Stimulated activated CD8-positive, alpha-beta memory T cell treated with anti-CD3 and anti-CD28 coated beads, Interleukin-7, amount 100 ng/mL, for 24 hours (primary cell): ENCODE data around the gene ZNF282.

ENCODE experiments used
- DNase-seq: peaks from one replicate; pipeline ENCODE4 v3.0.0-alpha.2; 2020; ENCODE audit warnings: low read depth

ZNF282 gene

DNA sequence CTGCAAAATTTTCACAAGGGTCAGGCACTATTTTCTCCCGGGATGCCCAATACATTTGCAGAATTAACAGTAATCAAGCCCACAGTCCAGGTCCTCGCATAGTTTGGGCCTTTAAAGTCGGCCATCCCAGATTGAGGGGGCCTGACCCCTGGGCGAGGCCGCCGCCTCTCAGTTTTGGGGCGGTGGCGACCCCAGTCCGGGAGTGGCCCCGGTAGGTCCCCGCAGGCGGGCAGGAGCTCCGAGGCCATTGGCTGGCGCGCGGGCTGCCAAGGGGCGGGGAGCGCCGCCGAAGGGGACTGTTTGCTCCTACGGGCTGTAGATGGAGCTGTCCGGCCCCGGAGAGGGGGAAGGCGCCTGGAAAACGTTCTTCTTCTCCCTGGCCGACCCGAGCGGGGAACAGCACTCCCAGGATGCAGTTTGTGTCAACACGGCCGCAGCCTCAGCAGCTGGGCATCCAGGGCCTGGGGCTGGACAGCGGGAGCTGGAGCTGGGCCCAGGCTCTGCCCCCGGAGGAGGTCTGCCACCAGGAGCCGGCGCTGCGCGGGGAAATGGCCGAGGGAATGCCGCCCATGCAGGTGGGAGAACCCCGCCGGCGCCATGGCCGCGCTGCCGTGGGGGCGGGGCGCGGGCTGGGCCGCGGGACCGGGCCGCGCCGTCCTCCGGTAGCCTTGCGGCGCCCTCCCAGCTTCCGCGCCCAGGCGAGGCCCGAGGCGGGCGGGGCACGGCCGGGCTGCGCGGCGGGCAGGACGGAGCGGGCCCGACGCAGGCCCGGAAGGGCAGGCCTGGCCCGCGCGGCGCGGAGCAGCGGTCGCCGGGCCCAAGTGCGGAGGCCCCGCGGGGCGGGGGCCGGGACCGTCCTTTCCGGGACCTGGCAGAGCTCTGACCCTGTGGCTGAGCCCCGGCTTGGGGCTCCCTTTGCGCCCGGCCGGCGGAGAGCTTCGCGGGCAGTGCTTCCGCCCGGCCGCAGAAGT is at the start of gene ZNF282:
Gene ZNF282, plus strand, starts transcription at position 367 of the 971 bp plus-strand sequence. Its CDS starts 44 bp downstream, at position 411.
- peak; percentile 59 for DNase-seq

DNA sequence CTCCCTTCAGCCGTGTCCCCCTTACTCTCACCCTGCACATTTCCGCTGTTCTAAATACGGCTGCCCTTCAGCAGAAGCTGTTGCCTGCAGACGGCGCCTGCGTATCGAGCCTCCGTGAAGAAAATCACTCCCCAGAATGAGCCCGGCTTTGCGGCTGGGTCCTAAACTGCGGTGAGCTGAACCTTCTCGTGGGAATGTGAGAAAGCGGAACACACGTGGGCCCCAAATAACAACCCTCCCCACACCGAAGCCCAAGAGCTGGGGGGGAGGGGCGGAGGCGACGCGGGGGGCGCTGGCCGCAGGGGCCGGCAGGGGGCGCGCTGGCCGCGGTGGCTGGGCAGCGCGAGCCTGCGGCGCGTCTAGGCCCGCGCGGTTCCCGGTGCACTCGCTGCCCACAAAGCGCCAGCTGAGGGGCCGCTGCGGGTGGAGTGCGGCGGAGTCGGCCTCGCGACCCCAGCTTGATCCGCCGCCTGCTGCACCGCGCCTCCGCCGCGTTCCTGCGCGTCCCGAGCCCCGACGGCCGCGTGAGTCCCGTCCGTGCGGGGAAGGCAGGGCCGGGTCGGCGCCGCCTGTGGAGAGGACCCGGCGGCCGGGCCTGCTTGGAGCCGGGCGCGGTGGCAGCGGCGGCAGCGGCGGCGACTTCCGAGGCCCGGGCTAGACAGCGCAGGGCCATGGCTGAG is 48.1 kb upstream of the ZNF282 start, which contains the start of gene ZNF398:
Gene ZNF398, plus strand, starts transcription at position 382 of the 680 bp plus-strand sequence. Its CDS starts 290 bp downstream, at position 672.
- no peak for DNase-seq

DNA sequence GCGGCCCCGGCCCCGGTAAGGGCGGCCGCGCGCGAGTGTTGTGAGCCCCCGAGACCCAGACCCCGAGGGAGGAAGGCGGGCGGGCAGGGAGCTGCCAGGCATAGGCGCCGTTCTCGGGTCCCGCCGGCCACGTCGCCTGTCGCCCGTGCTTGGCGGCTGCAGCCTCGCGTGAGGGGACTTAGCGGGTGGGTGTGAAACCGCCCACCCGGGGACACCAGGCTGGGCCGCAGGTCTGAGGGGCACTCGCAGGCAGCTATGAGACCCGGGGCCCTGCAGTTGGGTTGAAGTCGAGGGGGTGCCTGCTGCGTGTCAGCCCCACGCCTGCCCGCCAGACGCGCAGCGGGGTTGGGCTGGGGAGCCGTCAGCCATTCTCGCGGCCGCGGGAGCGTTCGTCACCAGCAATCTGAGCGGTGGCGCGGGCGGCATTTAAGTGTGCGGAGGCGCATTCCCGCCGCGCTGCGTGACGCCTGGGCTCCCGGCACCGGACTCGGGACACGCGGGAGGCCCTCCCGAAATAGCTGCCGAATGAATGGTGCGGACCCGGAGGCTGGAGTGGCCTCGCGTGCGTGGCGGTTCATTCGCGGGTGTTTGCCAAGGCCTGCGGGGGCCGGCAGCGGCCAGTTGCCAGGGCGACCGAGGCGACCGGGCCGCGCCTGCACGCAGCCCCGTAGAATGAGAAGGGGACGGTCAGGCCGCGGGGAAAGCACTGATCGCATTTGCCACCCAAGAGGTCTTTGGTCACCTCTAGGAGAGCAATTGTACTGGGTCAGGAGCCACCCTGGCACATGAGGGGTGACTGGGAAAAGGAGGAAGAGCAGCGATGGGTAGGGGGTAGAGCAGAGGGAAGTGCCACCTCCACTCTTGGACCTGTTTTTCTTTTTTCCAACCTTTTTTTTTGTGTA is 47.3 kb upstream of the ZNF282 start:
- DNase-seq = no peak

DNA sequence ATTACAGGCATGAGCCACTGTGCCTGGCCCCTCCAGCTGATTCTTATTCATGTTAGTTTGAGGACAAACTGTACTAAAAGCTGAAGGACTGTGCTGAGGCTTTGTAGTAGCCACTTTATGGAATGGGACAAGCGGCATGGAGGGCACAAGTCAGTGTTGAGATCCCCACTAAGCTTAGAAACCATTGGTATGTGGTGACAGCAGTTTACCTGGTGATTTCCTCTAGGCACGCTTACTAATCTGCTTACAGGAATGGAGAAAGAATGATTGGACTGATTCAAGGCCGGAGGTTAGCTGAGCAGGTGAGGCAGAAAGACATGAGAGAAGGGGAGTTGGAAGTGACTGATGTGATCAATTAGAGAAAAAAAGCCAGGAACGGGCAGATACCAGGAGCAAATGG is 44.4 kb upstream of the ZNF282 start:
- no peak for DNase-seq

DNA sequence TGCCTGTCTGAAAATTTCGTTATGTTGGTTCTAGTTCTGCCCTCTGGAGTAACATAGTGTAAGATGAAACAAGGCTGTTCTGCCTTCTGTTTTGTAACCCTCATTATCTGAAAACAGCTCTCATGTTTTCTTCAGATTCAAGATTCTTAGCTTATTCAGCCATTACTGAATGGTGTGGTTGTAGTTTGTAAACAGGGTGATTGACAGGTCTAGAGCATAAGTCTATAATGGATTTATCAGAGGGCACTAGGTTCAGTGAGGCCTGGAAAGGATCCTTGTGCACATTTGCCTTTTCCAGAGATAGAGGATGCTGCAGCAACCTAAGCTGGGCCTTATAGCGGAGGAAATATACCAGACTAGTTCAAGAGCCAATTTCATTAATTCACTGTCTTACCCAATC is 42.0 kb upstream of the ZNF282 start:
- DNase-seq = no peak

DNA sequence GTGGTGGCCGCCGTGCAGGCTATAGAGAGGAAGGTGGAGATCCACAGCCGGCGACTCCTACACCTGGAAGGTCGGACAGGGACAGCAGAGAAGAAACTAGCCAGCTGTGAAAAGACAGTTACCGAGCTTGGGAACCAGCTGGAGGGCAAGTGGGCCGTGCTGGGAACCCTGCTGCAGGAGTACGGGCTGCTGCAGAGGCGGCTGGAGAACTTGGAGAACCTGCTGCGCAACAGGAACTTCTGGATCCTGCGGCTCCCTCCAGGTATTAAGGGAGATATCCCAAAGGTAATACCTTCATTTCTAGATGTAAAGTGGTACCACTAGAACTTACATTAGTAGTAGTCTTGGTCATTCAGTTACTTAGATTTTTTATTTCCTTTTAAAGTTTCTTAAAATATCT is 41.3 kb upstream of the ZNF282 start:
- no peak for DNase-seq

DNA sequence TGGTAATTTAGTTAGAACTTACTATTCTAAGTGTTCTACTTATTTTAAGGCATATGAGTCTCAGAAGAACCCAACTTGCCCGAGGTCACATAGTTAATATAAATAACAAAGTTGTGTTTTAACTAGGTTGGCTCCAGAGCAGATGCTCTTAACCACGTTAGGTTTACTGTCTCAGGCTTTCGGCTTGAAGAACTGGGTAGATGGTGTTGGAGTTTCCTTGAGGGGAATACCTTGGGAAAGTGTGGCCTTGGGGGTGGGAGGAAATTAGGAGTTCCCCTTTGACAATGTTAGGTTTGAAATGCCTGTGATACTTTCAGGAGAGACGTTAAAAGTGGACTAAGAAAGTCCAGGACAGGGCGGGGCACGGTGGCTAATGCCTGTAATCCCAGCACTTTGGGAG is 38.4 kb upstream of the ZNF282 start:
- DNase-seq = no peak

DNA sequence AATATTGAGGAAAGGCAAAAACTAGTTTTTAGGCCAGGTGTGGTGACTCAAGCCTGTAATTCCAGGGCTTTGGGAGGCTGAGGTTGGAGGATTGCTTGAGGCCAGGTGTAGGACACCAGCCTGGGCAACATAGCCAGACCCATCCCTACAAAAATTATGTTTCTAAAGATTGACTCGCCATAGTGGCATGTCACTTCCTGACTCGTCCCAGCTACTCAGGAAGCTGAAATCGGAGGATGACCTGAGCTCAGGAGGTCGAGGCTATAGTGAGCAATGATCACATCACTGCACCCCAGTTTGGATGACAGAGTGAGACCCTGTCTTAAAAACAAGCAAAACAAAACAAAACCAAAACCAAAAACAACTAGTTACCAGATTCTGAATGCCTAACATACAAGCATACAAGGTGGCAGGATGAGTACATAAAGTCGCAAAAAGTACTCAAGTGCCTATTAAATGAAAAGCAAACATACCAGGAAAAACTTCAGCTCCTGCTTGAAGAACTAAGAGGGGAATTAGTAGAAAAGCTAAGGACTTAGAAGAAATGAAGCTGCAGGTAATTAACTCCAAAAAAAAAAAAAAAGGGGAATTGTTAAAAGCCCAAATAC is 34.0 kb upstream of the ZNF282 start:
- no peak for DNase-seq

DNA sequence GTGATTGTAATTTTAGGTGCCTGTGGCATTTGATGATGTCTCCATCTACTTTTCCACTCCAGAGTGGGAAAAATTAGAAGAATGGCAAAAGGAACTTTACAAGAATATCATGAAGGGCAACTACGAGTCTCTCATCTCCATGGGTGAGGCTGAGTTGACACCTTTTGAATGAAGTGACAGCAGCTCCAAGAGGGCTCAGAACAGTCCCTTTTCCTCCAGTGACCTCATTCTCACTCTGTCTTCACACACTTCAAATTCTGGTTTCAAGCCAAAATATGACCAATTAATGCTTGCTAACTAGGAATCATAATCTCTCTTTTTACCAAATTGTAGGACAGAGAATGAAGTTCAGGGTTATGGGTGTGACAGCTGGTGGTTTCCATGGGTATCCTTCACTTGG is 29.2 kb upstream of the ZNF282 start:
- no peak for DNase-seq

DNA sequence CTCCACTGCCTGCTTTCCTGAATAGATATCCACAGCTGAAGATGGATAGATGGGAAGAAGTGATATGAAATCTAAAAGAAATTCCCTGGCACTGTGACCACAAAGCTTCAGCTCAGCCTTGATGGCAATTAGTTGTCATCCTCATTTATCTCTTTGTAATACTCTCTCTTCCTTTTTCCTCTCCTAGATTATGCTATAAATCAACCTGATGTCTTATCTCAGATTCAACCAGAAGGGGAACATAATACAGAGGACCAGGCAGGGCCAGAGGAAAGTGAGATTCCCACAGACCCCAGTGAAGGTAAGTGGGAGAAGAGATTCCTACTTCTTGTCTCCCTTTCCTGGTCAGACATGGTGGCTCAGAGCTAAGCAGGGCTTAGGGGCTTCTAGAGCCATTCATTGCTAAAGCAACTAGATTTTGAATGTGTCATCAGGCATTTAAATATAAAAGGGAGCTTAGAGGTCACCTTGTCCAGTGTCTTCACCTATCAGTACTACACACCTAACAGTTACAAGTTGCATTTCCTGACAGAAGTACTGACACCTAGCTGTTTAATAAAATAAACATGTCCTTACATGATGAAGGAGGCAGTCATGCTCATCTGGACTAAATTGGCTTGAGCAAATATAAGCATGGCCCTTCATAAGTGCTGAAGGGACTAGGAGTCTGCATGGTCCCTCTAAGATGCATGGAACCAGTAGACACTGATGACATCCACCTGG is 28.6 kb upstream of the ZNF282 start:
- no peak for DNase-seq

DNA sequence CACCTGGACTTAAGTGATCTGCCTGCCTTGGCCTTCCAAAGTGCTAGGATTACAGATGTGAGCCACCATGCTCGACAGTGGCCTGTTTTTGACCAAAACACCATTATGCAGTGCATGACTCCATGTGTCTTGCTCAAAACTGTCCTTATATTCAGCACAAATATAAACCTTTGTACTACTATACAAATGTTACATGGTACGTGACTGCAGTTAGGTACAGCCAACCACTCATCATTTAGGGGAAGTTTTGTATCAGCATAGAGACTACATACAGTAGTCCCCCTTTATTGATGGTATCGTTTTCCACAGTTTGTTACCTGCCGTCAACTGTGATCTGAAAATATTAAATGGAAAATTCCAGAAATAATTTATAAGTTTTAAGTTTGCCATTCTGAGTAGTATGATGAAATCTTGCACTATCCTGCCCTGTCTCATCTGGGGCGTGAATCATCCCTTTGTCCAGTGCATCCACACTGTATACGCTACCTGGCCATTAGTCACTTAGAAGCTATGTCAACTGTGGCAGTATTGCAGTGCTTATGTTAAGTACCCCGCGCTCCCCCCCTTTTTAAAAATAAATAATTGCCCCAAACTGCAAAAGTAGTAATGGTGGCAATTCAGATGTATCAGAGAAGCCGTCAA is 23.3 kb upstream of the ZNF282 start:
- no peak for DNase-seq

DNA sequence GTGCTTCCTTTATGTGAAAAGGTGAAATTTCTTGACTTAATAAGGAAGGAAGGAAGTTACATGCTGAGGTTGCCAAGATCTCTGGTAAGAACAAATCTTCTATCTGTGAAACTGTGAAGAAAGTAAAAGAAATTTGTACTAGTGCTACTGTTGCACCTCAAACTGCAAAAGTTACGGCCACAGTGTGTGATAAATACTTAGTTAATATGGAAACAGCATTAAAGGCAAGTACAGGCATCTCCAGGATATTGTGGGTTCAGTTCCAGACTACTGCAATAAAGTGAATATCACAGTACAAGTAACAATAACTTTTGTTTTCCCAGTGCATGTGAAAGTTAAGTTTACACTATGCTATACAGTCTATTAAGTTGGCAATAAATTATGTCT is 22.8 kb upstream of the ZNF282 start:
- no peak for DNase-seq

DNA sequence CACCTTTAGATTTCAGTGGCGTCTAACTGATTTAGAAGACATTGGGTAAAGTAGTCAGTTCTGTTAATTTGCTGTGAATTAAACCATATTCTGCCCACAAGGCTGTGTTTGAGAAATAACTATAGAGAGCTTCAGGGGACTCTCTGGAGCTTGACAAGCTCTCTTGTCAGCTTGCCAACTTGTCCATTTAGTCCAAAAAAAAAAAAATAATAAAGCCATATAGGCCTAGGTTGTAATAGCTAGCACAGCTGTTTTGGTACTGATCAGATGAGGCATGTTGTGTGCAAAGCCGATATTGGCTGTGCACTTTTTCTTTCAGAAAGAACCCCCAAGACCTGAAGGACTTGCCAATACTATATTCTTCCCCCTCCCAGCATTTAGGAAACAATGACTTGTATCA is 20.2 kb upstream of the ZNF282 start:
- DNase-seq = no peak

DNA sequence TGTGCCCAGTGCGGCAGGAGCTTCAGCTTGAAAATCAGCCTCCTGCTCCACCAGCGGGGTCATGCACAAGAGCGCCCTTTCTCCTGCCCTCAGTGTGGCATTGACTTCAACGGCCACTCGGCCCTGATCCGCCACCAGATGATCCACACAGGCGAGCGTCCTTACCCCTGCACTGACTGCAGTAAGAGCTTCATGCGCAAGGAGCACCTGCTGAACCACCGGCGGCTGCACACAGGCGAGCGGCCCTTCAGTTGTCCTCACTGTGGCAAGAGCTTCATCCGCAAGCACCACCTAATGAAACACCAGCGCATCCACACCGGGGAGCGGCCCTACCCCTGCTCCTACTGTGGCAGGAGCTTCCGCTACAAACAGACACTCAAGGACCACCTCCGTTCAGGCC is 16.1 kb upstream of the ZNF282 start:
- DNase-seq = no peak

DNA sequence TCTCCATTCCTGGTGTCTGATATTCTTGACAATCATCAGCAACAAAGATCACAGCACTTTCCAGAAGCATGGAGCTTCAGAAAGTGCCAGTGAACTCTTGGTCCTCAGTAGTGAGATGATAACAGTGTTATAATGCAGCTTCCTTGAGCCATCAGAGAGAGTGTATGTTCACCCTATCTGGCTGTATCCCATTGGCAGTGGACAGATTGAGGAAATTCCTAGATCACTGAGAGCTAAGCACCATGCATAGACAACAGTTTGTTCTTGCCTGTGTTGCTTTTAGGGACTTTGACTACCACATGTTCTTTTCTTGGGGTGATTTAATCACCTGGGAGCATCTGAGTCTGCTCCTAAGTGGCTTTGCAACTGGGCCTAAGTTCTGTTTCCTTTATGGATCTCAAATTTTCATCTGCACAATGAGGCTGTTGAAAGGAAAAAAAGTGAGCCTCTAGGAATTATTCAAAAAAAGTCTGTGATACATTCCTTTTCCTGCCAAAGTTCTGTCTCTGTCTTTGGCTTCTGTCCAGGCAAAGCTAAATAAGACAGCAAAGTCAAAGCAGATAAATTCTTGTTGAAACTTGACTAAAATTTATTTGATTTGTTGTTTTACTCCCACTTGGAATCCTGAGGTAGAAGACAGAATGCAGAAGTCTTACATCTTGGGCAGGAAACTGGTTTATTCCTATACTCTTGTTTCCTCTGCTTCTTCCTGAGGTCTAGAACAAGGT is 14.5 kb upstream of the ZNF282 start:
- no peak for DNase-seq

DNA sequence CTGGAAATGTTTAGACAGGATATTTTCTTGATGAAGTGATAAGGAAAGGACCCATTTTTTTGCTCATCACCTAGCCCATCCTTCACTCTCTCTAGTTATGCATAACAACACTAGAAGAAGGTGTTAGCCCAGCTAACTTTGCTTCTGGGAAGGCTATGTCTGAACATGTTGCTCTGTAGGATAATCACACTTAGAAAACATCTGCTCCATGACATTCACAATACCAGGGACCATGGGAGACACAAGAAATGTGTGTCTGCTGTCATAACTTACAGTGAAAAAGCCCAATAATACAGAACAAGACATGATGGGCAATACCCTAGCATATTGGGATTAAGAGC is 13.9 kb upstream of the ZNF282 start:
- DNase-seq = no peak

DNA sequence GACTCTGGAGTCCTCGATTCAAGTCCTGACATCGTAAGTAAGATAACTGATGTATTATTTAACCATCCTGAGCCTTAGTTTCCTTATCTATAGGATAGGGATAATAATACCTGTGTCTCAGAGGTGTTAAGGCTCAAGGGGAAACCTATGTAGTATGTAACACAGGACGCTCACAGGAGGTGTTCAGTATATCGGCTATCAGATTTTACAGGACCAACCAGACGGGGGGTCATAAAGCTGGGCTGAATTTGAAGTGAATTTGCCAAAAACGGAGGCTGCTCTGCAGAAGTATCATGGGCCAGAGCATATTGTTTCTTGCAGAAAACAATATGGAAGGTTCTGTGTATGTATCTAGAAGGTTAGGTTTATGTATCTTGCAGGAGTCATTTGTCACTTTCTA is 11.1 kb upstream of the ZNF282 start:
- DNase-seq = no peak

DNA sequence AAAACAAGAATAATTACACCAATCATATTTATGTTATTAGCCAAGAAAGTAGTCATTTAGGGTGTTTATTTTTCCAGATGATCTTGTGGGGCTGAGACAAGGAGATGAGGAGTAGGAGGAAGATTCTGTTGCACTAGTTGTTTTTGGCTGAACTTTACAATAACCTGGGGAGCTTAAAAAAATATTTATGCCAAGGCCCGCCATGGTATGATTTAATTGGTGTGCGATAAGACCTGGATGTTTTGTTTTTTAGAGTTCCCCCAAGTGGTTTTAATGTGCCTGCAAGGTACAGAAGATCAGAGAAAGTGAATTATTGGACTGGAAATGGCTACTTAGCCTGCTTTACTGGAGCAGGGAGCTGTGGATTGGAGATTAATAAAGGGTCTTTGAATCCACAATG is 7.1 kb upstream of the ZNF282 start:
- no peak for DNase-seq

DNA sequence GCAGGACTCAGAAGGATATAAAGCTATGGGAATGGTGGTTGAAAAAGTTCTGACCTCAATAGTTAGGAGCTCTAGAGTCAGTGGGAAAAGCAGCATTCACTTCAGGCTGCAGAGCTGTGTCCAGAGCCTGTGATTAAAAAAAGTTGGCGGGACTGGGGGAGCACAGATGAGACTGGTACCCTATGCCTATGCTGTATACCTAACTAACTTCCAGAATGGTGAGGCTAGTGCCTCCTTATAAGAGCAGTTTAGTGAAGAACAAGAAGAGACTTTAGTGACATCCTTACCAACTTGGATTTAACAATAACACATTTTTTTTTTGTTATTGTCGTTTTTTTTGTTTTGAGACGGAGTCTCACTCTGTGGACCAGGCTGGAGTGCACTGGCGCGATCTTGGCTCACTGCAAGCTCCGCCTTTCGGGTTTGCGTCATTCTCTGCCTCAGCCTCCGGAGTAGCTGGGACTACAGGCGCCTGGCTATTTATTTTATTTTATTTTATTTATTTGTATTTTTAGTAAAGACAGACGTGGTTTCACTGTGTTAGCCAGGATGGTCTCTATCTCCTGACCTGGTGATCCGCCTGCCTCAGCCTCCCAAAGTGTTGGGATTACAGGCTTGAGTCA is 6.6 kb upstream of the ZNF282 start:
- no peak for DNase-seq

DNA sequence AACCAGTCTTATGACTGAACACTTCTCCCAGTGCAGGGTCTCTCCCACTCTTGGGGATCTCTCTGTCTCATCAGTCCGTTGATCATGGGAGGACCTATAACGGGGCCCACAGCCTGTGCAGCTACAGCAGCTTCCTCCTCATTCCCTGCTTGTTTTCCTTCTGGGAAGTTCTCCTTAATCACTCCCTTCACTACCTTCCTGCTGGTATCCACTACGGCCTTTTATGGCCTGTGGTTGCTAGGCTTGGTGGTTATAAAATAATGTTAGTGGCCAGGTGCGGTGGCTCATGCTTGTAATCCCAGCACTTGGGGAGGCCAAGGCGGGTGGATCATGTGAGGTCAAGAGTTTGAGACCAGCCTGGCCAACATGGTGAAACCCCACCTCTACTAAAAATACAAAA is 3.5 kb upstream of the ZNF282 start:
- no peak for DNase-seq
